HG02870 (cell line): ENCODE measurements around the gene ZNF70.

Experiments
- ATAC-seq: cut with Tn5 transposase; IDR thresholded peaks from one replicate; pipeline ENCODE4 v1.9.1; 2021; ENCODE audit warnings: mild to moderate bottlenecking, moderate library complexity; ENCODE audit not compliant: unreplicated experiment

Gene ZNF70

GRCh38 chr22:23779731-23780130, 28.8 kb upstream of the ZNF70 start:
- ATAC-seq, result no peak

DNA sequence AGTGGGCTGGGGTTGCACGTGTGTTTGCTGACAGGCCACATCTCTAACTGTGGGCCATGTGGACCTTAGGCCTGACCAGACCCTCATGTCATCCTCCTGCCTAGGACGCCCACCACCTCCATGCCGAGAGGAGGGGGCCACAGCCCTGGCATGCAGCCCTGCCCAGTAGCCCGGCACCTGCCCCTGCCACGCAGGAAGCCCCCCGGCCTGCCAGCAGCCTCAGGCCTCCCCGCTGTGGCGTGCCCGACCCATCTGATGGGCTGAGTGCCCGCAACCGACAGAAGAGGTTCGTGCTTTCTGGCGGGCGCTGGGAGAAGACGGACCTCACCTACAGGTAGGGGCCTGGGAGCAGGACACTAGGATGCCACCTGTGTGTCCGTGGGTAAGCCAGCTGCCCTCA, 28.2 kb upstream of the ZNF70 start:
- ATAC-seq, result no peak

- ATAC-seq, result no peak
These were observed 27.6 kb upstream of the ZNF70 start for GRCh38 chr22:23778577-23778900.

DNA sequence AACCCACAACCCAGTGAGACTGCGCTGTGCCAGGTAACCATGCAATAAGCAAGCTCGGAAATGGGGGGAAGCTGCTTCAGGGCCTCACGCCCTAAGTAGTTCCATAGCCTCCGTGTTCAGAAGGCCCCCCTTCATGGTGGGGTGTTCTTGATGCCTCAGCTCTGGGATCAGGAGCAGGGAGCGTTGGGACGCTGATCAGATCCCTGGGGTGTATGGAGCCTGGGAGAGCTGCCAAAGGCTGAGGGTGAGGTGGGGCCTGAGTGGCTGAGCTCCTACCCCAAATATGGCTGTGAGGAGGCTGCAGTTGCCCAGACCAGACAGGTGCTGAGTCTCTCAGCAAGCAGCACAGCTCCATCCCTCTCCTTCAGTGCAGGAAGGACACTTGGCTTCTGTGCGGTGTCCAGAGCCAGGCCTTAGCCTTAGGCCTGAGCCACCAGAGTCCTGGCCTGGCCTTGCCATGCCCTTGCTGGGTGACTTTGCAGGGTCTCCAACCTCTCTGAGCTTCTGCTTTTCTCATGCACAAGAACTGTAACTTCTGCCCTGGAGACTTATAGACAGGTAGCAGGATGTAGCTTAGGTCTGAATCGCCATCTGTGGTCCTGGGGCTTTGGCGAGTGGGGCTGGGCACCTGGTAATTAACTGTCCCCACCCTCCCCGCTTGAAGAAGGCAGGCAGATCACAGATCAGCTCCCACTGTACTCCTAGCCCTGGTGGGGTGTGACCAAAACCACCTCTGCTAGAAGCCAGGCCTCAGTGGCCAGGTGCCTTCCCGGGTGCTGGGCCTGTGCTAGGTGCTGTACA, 27.1 kb upstream of the ZNF70 start:
- ATAC-seq, result no peak

GRCh38 chr22:23775779-23776375, 25.0 kb upstream of the ZNF70 start:
- no peak for ATAC-seq

GRCh38 chr22:23774922-23775436, 24.1 kb upstream of the ZNF70 start:
- ATAC-seq, result no peak

DNA sequence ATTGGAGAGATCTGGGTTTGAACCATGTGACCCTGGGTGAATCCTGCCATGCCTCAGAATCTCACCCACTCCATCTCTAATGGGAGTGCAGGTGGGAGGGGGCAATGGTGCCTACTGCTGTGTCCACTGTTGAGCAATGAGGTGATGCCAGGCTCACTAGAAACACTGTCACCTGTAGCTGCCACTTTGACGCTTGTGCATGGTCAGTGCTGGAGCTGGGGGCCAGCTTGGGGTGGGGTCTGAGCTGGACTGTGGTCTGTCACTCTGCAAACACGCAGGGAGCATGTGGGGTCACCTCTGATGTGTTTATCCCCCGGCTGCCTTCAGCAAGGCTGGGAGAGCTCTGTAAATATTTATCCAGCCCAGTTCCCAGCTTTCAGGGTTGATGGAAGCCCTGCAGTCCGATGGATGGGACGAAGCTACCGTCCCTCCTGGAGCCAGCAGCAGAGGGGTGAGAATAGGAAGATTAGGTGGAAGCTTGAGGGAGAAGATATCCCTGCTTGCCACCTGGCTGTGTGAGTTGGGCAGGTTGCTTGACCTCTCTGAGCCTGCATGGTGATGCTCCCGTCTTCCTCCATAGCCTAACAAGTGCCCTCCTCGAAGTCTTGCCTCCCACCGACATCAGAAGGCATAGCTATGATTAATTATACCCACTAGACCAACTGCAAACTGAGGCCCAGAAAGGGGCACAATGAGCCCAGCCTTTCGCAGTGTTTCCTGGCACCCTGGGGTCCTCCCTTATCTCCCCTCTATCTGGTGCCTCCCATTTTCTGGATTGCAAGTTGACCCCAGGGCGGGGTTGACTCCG, 23.4 kb upstream of the ZNF70 start:
- ATAC-seq, result no peak

- no peak for ATAC-seq
These were observed 22.7 kb upstream of the ZNF70 start for GRCh38 chr22:23773483-23774113.

DNA sequence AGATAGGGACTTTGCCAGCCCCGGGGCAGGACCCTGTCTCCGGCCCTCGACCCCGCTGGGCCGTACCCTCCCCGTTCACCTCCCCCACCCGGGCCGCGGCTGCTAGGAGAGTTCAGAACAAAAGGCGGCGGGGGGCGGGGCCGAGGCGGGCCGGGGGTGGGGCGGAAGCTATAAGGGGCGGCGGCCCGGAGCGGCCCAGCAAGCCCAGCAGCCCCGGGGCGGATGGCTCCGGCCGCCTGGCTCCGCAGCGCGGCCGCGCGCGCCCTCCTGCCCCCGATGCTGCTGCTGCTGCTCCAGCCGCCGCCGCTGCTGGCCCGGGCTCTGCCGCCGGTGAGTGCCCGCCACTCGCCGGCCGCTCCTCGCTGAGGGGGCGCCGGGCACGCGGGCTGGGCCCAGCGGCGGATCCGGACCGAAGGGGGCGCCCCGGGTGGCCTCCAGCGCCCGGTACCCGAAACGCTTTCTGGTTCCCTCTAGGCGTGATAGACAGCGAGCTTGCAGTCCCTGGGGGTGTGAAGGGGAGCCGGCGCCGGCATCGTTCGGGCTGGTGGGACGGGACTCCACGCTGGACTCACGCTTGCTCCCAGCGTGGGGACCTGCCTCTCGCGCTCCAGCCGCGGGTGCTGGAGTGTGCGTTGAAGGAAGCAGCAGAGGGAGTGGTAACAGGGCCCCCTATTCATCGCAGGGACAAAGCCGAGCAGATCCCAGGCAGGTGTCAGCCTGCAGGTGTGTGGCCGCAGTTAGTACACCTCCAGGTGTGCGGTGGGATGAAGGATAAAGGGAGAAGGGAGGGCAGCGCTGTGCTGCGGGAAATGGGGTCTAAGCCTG, 21.9 kb upstream of the ZNF70 start, which contains the start of gene MMP11:
Gene MMP11 (plus strand): TSS at position 201 of the 825 bp plus-strand sequence. CDS start 22 bp downstream, at position 223.
- ATAC-seq, result no peak

DNA sequence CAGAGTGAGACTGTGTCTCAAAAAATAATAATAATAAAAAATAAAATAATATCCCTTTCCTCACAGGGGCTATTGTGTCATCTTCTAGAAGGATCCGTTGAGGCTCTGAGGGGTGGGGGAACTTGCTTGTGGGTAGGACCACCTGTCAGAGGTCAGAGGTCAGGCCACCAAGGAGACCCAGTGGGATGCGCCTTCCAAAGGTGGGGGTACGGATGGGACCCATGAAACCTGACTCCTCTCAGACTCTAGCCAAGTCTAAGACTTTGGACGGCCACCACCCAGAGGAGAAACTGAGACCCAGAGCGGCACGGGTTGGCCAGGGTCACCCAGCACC, 21.4 kb upstream of the ZNF70 start:
- no peak for ATAC-seq

GRCh38 chr22:23769321-23769965, 18.5 kb upstream of the ZNF70 start:
- no peak for ATAC-seq

- peak; percentile 57 for ATAC-seq
These were observed 17.0 kb upstream of the ZNF70 start, which contains the start of gene CHCHD10 for GRCh38 chr22:23767673-23768548. TSS of gene CHCHD10 (minus strand) at chr22:23767972. CDS start at chr22:23767874, 98 bp downstream.

GRCh38 chr22:23767303-23767672, 16.4 kb upstream of the ZNF70 start:
- no peak for ATAC-seq

- no peak for ATAC-seq
These were observed 14.3 kb upstream of the ZNF70 start for GRCh38 chr22:23764899-23765881.

- ATAC-seq, result no peak
These were observed 13.0 kb upstream of the ZNF70 start for GRCh38 chr22:23763954-23764353.

DNA sequence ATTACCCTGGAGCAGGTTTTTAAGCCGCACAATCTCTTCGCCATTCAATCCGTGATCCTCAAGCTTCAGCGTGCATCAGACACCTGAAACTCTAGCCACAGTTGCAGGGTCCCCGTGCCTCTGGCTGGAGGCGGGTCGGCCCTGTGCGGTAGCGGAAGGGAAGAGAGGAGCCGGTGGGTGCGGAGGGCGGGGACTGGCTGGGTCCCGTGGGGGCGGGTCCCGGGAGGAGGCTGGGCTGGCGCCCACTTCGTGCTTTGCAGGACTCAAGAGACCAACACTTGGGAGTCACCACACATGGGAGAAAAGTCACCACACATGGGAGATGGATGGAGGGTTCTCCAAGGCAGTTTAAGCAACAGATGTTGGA, 12.7 kb upstream of the ZNF70 start:
- ATAC-seq, result no peak

- ATAC-seq, result no peak
These were observed 12.1 kb upstream of the ZNF70 start, which contains the start of gene C22orf15 for GRCh38 chr22:23762842-23763578. TSS of gene C22orf15 (plus strand) at chr22:23762990. CDS start at chr22:23763307, 317 bp downstream.
